NCI-H1105 (cell line): Measurements from ENCODE around the gene RETREG2.

ENCODE experiments used
- DNase-seq: peaks from one replicate; lab custom pipeline; 2025; lab: John Stamatoyannopoulos, UW

The RETREG2 gene

GRCh38 chr2:219215871-219216534 is 37.9 kb downstream of the RETREG2 start:
- DNase-seq, result no peak

- DNase-seq, result no peak
Observed at GRCh38 chr2:219216535-219216915, 38.5 kb downstream of the RETREG2 start.

GRCh38 chr2:219218217-219218731 is 40.2 kb downstream of the RETREG2 start:
- DNase-seq, result peak; percentile 16

GRCh38 chr2:219218732-219219701 is 40.9 kb downstream of the RETREG2 start, which contains the start of gene ABCB6:
ABCB6 (minus strand) TSS chr2:219218958; CDS start chr2:219218673, 285 bp downstream.
- peak; percentile 94 for DNase-seq

GRCh38 chr2:219219784-219220532 is 41.9 kb downstream of the RETREG2 start:
- no peak for DNase-seq

DNA sequence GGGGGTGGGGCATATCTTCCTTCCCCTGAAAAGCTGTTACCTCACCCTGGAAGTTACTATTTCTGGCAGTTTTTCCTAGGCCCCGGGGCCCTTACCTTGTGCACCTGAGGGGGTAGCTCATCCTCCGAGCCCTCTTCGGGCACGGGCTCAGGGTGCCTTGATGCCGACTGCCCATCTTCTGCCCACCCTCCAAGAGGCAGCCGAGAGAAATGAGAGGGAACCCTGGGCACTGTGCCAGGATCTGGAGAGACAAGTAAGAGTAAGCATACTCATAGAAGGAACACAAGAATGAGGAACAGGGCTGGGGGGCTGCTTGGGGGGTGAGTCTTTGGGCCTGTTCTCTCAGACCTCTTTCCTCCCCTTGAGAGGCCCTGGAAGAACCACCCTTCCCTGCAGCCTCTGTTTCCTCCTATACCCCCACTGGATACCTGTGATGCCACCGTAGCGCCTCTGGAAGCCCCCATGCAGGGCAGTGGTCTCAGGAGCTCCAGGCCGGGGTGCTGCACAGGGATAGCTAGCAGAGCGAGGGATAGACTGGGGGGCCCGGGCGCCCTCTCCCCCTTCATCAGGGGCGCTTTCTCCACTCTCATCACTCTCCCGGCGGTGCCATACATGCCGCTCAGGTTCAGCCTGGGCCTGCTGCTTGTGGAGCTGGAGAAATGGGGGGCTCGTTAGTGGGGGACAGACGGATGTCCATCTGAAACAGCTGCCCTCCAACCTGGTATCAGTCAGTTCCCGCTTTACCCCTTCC is 42.8 kb downstream of the RETREG2 start:
- DNase-seq, result no peak

DNA sequence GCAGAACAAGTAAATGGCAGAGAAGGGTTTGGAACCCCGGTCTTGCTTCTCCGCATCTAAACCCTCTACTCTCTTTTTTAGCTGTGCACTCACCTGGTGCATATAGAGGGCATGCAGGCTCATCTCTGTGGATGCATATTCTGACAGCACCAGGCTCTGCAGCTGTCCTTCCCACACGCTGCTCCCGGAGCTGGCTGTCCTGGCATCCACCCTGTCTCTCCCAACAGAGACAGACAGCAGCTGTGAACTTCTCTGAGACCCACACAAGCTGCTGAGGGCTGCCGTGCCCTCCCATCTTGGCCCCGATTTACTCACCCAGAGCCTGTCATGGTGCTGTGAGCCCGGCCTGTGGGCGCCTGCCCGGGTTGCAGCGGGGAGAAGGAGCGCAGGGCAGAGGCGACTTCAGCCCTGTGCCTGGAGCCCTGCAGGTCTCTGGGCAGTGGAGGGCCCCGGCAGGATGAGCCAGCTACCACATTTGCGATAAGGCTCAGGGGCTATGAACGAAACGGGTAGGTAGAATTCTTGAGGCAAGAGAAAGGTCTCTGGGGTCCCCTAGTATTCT is 44.0 kb downstream of the RETREG2 start:
- no peak for DNase-seq

DNA sequence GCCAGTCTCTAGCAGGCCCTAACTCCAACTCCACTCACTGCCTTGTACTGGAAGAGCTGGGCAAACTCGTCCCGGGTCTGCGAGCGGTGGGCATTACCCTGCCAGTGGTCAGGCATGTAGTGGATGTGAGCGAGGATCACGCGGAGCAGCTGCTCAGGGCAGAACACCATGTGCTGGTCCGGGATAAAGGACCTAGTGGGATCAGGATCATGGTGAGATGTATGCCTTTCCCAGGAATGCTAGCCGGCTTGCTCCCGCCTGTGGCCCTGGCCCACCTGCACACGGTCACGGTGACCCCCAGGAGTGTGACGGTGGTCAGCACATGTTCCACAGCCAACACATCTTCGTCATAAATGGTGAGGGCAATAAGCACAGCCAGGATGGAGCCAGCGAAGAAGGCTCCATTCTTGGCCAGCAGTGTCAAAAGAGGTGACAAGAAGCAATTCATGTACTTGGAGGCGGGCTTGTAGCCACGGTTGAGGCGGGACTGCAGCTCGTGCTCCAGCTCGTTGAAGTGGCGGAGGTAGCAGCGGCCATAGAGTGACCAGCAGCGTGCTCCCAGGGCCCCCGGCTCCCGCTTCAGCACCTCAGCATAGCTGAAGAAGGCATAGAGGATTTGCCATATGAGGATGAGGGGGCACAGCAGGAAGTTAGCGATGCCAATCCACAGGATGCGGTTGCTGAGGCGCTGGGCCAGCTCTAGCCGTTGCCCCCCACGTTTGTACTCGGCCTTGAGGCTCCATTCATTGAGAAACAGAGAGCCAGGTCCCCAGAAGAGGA is 45.9 kb downstream of the RETREG2 start:
- no peak for DNase-seq

DNA sequence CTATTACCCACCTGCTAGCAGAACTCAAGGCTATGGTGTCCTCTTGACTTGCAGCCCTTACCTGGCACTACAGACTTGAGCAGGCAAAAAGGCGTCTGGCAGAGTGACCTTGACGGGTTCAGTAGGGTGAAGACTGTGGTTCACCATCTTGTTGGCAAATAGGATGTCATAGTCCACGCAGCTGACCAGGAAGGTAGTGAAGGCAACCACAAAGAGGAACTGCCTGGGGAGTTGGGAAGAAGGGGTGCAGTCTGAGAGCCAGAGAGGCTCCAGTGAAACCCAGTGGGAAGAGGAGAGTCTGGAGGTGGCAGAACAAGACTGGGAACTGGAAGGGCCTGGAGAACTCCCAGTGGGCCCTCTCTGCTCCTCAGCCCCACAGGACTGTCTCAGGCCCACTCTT is 47.3 kb downstream of the RETREG2 start:
- DNase-seq, result no peak

DNA sequence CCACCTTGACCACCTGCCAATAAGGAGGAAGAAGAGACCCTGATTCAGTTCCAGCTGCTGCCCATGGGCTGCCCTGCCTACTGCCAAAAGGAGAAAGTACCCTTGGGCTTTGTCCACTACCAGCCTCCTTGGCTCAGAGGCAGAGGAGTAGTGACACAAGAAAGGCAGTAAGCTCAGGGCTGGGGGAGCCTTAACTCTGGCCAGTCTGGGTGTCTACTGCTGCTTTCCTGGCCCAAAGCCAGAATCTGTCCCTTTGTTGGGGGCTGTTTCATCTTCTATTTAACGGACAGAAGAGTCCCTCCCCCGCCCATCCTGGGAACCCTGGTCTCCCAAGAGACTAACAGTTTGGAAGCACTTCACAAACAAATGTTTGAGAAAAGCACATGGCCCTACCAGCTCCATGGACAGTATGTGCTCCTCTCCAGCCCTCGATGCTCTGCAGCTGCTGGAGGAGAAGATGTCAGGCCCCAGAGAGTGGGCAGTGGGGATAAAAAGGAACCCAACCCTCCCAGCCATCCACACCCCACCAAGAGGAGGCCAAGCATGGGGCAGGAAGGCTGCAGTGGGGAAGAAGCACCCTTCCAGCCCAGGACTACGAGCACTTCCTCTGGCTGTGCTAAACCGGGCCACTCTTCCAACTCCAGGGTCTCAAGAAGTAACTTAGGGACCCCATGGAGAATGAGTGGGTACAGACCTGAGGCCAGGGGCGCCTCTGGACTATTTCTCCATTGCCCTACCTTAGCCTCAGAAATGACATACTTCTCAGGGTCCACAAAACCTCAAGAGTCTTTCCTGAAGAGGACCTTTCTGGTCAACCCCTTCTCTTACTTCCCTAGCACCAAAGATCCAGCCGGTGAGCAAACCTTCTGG is 50.2 kb downstream of the RETREG2 start:
- DNase-seq, result no peak

DNA sequence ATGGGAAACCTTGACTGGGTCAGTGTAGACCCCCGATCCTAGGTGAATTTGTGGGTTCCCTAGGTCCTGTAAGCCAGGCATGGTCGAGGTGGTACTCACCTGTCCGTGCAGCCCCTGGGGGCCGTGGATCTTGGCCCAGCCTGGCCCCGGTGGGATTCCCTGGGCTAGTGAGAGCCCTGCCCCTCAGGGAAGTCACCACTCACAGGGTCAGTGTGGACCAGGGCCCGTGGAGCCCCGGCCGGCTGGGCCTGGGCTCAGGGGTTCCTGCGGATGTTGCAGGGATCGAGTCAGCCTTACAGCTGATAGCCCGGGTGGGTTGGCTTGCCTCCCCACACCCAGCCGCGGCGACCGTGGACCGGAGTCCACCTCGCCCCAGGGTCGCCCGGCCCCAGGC is 50.8 kb downstream of the RETREG2 start:
- DNase-seq, result no peak

GRCh38 chr2:219229305-219230058 is 51.4 kb downstream of the RETREG2 start, which contains the start of the genes ANKZF1 and ATG9A:
ANKZF1 (plus strand) TSS chr2:219229806; CDS start chr2:219230258, 452 bp downstream.
ATG9A (minus strand) TSS chr2:219229636; CDS start chr2:219228024, 1,612 bp downstream.
- DNase-seq, result peak; percentile 94

GRCh38 chr2:219230059-219230540 is 52.0 kb downstream of the RETREG2 start:
- DNase-seq, result no peak

DNA sequence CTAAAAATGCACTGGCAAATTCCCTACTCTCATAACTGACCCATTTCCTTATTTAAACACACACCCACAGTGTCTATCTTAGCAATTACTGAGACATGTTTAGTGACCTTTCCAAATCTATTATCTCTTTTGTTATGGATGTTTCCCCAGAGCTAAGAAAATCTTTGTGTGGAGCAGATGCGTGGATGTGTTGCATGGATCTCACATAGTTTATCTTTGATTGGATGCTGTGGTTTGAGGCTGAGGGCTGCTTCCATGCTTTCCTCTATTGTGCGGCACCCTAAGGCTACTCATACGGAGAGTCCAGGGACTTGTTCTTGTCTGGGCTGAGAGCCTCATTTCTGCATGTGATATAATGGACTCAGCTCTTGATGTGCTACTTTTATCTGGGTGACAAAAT is 56.3 kb downstream of the RETREG2 start:
- DNase-seq, result no peak
